GM19452 (cell line): ENCODE results near the gene NEK4.

ENCODE experiments used
- ATAC-seq: cut with Tn5 transposase; IDR thresholded peaks from one replicate; pipeline ENCODE4 v1.9.1; 2021; ENCODE audit not compliant: unreplicated experiment

Gene NEK4

DNA sequence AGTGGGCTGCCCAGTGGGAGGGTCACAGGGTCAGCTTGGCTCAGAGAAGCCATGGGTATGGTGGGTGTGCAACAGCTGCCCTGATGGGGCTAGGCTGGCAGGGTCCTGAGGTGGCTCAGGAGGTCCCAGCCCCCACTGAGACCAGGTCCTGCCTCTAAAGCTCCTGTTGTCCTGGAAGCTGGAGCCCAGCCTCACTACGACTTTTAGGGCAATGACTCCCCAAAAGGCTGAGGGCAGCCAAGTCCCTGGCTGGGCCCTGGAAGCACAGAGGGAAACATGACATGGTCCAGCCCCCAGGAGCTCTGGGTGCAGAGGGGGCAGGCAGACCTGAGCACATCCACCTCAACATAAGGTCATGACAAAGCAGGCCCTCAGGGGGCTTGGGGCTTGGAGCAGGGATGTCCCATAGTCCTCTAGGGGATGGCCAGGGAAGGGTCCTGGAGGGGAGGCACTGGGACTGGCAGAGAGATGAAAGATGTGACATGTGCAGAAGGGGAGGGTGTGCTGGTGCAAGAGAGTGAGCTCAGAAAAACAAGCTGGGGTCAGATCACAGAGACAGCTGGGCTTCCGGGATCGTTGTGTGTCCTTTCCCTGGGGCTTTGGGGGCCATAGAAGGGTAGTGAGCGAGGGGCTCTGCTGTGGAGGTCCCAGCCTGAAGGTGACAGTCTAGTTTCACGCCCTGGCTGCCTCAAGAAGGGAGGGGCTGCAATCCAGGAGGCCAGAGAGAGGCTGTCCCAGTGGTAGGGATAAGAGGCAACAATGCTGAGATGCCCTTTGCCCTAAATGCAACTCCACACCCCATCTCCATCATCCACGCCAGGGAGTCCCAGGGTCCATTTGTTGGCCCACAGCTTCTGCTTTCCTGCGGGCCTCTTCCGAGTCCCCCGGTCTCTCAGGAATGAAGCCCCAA lies 23.2 kb upstream of the NEK4 start:
- no peak for ATAC-seq

DNA sequence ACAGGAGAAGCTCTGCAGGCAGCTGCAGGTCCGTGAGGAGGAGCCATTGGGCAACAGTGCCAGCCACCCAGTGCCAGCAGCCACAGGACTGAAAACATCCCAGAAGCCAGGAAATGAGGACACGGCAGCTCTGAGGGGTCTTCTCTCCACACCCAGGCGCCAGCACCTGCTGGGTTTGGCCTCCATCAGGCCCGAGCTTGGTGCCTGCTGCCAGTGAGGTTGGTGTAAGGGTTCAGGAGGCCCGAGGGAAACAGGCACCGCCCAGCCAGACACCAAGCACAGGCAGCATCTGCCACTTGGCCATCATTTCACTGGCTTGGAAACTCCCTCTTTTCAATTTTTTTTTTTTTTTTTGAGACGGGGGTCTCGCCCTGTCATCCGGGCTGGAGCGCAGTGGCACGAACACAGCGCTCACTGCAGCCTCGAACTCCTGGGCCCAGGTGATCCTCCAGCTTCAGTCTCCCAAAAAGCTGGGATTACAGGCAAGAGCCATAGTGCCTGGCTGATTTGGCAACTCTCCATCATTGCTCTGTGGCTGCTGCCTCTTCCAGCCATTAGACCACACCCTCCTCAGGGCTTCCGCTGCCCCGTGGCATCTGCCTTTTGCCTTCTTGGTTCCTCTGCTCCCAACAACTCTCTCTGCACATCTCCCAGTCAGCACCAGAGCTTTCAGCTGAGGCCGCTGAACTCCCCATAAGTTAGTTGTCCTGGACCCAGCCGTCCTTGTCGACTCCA lies 22.4 kb upstream of the NEK4 start:
- ATAC-seq: no peak

DNA sequence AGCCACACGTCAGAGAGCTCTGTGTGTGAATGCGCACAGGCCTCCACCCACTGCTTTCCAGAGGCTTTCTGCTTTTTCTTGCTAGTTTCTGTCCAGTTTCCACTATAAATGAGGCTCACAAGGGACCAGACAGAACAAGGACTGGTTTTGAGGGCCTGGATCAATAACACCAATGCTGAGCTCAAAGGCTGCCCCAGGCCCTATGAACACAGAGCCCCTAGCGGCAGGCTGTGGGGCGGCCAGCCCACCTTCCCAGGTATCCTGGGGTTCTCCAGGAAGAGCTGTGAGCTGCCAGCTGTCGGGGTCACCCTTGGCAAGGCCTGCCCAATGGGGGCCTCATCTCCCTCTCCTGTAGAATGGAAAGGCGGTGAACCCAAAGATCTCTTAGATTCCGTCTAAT lies 21.7 kb upstream of the NEK4 start:
- ATAC-seq: no peak

DNA sequence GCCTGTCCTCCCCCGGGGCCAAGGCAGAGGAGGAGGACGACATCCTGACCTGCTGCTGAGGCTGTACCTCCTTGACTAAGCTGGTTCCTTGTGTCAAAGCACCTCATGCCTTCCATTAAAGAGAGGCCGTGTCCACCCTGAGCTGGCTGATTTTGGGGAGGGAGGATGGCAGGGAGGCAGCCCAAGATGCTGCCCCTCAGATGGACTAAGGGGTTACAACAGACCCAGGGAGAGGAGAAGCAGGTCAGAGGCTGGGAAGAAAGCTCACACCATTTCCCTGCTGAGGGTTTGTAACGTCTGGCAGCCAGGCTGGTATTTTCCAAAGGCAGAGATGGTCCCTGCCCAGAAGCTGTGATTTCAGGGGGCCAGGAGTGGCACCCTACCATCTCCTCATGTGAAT lies 21.2 kb upstream of the NEK4 start:
- no peak for ATAC-seq

DNA sequence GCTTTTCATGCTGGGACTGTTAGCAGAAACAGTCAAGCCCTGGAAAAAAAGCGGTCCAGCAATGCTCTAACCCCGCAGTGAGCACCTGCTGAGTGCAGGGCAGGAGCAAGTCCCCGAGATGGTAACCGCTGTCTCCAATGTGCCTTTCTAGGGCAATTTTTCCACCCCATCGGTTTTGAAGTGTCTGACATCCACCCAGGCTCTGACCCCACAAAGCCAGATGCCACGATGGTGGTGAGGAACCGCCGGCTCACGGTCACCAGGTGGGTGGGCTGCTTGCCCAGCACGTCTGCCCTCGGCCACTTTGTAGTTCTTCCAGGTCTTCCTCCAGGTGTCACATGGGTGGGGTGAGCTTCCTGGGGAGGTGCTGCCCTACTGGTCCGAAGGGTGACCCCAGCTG lies 20.6 kb upstream of the NEK4 start:
- ATAC-seq: no peak

DNA sequence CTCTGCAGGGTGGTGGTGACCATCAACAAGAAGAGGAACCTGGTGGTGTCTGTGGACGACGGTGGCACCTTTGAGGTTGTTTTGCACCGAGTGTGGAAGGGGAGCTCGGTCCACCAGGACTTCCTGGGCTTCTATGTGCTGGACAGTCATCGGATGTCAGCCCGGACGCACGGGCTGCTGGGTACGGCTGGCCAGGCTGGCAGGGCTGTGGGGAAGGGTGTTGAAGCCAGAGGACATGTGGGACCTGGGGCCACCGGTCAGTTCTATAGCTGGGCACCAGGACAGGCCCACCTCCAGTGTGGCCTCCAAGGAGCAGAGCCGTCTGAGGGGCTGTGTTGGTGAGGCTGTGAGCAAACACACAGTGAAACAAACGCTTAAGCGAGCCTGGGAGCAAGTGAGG lies 20.0 kb upstream of the NEK4 start:
- no peak for ATAC-seq

DNA sequence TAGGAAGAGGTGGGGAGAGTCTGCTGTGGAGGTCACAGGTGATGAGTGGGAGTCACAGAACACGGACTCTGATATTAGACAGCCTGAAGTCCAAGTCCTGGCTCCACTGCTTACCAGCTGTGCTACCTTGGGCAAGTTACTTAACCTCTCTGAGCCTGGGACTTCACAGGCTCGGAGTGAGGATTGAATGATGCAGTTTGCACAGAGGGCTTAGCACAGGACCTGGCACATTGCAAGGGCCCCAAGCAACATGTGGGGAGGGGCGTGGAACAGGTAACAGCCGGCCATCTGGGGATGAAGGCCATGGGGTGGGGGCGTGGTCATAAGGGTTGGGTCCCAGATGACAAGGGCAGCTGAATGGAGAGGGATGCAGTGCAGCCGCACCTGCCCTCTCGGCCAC lies 19.6 kb upstream of the NEK4 start:
- ATAC-seq: no peak

DNA sequence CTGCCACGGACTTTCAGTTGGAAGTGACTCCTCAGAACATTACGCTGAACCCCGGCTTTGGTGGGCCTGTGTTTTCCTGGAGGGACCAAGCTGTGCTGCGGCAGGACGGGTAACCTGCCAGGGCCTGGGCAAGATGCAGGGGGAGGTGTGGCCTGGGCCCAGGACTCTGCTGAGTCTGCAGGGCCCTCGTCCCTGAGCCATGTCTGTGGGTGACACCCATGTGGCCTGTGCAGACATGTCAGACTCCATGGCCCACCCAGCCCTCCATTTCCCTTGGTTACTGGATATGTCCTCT lies 19.0 kb upstream of the NEK4 start:
- no peak for ATAC-seq

DNA sequence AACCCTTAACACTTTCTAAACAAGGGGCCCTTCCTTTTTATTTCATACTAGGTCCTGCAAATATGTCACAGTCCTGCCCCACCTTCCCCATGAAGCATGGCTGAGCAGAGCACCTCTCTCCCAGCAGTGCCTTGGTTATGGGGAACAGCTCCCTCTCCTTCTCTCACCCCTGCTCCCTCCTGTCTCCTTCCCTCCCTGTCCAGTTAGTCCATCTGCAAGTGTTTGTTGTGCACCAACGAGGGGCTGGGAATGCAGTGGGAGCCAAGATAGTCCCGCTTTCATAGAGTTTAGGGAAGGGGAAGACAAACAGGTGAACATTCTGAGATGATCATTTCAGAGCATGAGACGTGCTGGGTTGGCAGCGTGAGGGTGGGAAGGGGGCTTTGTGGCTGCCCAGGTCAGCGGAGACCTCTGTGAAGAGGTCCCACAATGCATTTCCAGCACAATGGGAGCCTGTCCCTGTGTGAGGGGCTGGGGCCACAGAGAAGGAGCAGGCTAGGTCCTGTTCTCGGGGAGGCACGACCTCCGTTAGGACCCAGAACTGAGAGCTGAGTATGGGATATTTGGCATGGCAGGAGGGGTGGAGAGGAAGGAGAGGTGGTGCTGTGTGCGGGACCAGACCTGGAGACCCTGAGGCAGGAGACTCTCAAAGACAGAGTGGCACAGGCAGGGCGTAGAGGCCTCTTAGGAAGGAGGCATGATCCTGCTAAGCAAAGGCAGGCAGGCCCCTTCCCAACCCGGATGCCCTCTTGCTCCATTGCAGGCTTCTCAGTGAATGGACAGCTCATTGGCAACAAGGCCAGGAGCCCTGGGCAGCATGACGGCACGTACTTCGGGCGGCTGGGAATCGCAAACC lies 18.4 kb upstream of the NEK4 start:
- ATAC-seq: no peak

DNA sequence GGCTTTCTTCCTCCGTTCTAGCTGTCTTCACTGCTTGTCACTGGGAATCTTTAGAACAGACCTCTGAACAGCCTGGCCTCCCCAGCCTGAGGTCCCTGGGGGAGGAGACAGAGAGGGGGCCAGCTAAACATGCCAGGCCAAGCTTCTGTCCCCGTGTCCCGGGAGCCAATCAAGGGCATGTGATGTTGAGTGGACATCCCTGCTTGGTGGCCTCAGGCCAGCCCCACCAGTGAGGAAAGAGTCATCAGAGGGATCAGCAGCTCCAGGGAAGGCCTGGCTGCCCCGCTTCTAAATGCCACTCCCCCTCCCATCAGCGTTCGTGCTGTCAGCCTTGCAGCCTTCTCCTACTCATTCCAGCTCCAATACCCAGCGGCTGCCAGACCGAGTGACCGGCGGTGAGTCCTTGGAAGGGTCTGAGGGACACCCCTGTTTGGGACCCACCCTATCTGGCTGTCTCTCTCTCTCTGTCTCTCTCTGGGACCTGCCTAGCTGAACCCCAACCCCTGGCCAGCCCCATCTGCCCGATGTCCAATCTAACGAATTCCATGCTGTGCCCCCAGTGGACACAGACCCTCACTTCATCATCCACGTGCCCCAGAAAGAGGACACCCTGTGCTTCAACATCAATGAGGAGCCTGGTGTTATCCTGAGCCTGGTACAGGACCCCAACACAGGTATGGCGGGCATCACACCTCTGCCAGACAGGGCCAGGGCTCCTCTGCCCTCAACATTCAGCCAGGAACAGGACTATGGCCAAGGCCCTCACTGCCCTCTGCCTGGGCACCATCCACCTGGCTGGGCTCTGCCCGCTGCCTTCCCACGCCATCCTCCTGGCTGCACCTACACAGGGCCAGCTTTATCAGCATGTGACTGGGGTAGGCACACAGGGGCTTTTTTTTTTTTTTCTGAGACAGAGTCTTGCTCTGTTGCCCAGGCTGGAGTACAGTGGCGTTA lies 17.2 kb upstream of the NEK4 start:
- ATAC-seq: no peak

DNA sequence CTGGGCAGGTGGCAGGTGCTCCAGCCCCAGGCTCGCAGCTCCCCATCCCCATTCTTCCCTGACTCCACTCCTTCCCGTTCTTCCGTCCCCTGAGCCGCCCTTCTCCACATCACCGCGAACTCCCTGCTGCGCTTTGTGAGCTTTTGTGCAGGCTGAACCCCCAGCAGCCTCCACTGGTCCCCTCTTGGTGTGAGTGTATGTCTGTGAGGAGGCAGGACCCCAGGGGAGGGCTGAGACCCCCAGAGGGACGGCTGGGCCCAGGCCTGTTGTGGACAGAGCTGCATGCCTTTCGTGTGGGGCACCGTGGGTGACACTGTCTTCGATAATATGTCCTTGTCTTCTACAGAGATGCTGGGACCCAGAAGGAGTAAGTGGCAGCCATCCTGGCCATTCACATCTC lies 16.5 kb upstream of the NEK4 start:
- no peak for ATAC-seq

DNA sequence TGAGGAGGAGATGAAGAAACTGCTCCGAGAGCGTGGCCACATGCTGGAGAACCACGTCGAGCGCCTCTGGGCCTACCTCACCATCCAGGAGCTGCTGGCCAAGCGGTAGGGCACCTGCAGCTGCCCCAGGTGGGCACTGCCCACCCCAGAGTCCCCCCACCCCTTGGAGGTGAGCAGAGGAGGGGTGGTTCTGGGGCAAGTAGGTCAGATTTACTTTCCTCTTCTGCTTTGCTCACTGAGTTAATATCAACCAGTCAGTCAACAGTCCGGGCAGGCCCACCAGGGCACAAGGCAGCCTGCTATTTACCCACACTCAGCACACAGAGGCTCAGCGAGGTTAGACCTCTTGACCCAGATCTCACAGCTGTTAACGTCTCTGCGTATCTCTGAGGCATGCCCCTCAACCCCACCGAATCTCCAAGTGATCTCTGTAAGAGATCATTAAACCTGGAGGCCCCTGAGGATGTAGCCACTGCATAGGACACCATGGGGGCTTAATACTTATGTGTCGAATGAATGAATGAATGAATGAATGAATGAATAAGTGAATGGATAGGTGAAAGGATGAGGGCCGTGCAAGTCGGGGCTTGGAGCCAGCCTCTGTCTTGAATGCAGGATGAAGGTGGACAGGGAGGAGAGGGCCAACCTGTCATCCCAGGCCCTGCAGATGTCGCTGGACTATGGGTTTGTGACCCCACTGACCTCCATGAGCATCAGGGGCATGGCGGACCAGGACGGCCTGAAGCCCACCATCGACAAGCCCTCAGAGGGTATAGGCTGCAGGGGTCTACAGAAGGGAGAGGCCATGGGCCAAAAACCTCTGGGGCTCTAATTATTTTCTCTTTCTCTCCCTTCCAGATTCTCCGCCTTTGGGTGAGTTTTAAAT lies 15.8 kb upstream of the NEK4 start:
- ATAC-seq: no peak

DNA sequence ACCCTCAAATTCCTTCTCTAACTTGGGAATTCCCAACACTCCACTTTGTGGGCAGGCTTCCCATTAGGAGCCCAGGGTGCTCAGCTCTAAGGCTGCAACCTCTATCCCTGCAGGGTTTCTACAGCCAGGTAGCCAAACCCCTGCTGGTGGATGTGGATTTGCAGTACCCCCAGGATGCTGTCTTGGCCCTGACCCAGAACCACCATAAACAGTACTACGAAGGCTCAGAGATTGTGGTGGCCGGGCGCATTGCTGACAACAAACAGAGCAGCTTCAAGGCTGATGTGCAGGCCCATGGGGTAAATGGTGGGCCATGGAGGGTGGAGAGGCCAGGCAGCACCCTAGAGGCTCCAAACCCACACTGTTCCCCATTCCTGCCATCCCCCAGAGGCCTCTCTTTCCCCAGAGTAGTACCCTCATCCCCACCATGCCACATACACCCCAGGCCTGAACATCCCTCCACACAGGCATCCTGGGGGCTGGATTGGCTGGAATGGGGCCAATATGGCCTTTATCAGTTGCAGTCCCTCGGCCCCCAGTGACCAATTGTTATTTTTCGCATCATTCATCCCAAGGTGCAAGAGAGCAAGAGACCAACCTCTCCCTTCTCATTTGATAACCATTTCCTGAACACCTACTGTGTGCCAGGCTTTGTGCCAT lies 14.3 kb upstream of the NEK4 start:
- ATAC-seq: no peak

DNA sequence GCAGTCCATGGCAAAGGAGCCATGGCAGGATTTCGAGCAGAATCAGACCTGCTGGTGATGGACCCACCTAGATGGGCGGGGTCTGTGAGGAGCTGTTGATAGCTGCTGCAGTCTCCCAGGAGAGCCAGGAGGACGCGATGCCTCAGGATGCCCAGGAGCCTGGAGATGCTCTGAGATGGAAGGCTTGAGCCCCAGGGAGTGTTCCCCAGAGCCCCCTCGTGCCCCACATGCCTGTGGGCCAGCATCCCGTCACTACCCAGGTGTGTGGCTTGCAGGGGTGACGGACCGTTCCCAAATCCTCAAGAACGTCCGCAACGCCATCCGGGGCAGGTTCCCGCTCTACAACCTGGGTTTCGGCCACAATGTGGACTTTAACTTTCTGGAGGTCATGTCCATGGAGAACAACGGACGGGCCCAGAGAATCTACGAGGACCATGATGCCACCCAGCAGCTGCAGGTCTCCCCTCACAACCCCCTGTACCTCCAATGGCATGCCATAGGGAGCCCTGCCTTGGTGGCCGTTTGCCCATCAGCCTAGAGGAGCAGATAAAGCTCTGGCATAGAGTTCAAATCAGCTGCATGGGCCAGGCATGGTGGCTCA lies 13.4 kb upstream of the NEK4 start:
- ATAC-seq: no peak

DNA sequence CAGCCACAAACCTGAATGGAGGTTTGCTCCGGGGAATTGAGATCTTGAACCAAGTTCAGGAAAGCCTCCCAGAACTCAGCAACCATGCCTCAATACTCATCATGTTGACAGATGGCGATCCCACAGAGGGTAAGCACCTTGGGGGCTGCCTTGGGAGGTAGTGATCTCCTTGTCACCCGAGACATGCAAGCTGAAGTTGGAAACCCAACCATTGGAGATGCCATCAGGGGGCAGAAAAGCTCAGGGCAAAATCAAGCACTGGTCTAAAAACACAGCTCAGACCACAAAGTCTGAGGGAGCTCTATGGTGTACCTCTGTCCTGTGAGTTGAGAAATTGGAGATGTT lies 12.4 kb upstream of the NEK4 start:
- ATAC-seq: no peak

DNA sequence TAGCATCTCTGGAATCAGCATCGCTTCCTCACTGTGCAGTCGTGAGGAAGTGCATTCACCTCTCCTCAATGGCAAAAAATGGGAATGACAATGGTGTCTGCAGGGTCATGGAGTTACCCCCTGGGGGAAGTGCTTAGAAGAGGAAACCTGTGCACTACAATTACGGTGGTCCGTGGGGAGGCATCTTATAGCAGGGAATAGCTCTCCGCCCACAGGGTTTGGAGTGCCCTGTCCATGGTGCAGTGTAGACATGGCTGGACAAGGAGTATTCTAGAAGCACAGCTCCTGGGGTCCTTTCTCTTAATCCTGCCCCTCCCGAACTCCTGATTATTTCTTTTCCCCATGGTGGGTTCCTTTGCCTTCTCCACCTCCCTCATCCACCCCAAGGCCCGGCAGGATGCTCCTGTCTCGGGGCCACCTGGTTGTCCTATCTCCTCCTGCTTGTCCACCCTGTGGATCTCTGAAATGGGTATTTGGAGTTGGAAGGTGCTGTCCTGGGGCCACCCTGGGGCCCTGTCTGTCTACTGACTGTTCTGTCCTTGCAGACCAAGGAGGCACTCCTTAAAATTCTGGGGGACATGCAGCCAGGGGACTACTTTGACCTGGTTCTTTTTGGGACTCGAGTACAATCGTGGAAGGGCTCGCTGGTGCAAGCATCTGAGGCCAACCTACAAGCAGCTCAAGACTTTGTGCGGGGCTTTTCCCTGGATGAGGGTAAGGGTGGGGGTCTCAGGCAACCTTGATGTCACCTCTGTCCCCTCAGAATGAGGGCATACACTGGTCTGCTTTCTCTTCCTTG lies 11.9 kb upstream of the NEK4 start:
- ATAC-seq: no peak

DNA sequence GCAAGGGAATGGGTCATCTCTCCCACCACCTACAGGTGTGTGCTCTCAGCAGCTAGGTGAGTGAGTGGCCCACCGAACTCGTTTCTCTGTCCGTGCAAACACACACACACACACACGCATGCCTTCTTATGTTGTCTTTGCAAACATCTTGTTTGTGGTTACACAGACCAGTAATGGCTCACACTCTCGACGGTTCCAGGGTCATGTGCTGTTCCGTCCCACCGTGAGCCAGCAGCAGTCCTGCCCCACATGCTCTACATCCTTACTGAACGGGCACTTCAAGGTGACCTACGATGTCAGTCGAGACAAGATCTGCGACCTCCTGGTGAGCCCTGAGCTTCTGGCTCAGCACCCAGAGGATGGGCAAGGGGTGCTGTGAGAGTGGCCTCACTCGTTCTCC lies 11.0 kb upstream of the NEK4 start:
- no peak for ATAC-seq
